ENCODE data around the gene CEBPB. TPM values are rescaled to one million over a fixed set of nuclear protein-coding genes. Genes with fewer than 3 reads are reported as not detected.

Gene CEBPB
- total and polyA plus RNA-seq, 12 donors: 20.9 to 104 (median 40.4) TPM

- intact Hi-C loops (cut with DNase I): loop anchor here in 2 of 10 donors (1.0 to 10.0 kb wide), 2 partner anchors 33 to 61 kb away; no protein-coding TSS in a partner anchor
- WGBS, 2 donors: 100% methylated on average over 1 of the region's 1 CpG
- Histone ChIP-seq H3K36me3 (no peaks in the 10 kb centered on the region), H3K27ac (peak overlapping the region in 9 of 10 donors; percentile 31 to 83 (median 69)), H3K4me3 (no peak overlapping the region), H3K9me3 (peaks cover 0 to 11% (median 0%) of the 10 kb centered on the region in 11 donors), H3K27me3 (no peaks in the 10 kb centered on the region), H3K4me1 (peaks cover 0 to 76% (median 13%) of the 10 kb centered on the region in 9 donors)
- ATAC-seq (no peak), DNase-seq (no peak)
- no peak for TF ChIP-seq CTCF (IDR thresholded peaks at IDR 0.05)
Observed at GRCh38 chr20:50224052-50224451, 33.4 kb downstream of the CEBPB start.

- Histone ChIP-seq H3K9me3 (peaks cover 0 to 8% (median 0%) of the 10 kb centered on the region in 11 donors), H3K4me3 (no peak overlapping the region), H3K27ac (peak overlapping the region; percentile 22 to 83 (median 68)), H3K27me3 (no peaks in the 10 kb centered on the region), H3K36me3 (no peaks in the 10 kb centered on the region), H3K4me1 (peaks cover 0 to 79% (median 13%) of the 10 kb centered on the region in 9 donors)
- intact Hi-C loops (cut with DNase I): loop anchor here in 2 of 10 donors (1.0 to 10.0 kb wide), 2 partner anchors 33 to 60 kb away; no protein-coding TSS in a partner anchor
- DNase-seq (peak; percentile 50 to 68), ATAC-seq (peak; percentile 60 to 90 (median 88))
- 27 to 28% methylated on average over 10 of the region's 10 CpGs for WGBS, 2 donors
- TF ChIP-seq CTCF (IDR thresholded peaks at IDR 0.05): peak in 6 of 9 donors; percentile 8 to 32 (median 27)
Observed at GRCh38 chr20:50224531-50225255, 34.1 kb downstream of the CEBPB start.

- H3K27ac ChIP-seq: peak overlapping the region in 1 of 10 donors; percentile 33
- TF ChIP-seq CTCF (IDR thresholded peaks at IDR 0.05): no peak
- DNase-seq: no peak
- intact Hi-C loops (cut with DNase I): loop anchor here in 1 of 10 donors (10.0 kb wide), 1 partner anchor 58 kb away; no protein-coding TSS in a partner anchor
- H3K36me3 ChIP-seq: no peaks in the 10 kb centered on the region
- no peak overlapping the region for H3K4me3 ChIP-seq
- ATAC-seq: peak in 1 of 8 donors; percentile 1
- H3K4me1 ChIP-seq: peaks cover 0 to 63% (median 13%) of the 10 kb centered on the region in 9 donors
- WGBS, 2 donors: 79 to 85% methylated on average over 13 of the region's 13 CpGs
- no peaks in the 10 kb centered on the region for H3K27me3 ChIP-seq
- H3K9me3 ChIP-seq: peaks cover 0 to 7% (median 0%) of the 10 kb centered on the region in 11 donors
Observed at GRCh38 chr20:50226093-50226974, 35.7 kb downstream of the CEBPB start.

- H3K4me3 ChIP-seq: no peak overlapping the region
- no peak for TF ChIP-seq CTCF (IDR thresholded peaks at IDR 0.05)
- ATAC-seq: no peak
- no peak for DNase-seq
- intact Hi-C loops (cut with DNase I): loop anchor here in 1 of 10 donors (10.0 kb wide), 1 partner anchor 57 kb away; no protein-coding TSS in a partner anchor
- whole genome bisulfite sequencing, 2 donors: 84 to 97% methylated on average over 3 of the region's 3 CpGs
- H3K27ac ChIP-seq: no peak overlapping the region
- H3K9me3 ChIP-seq: peaks cover 0 to 7% (median 0%) of the 10 kb centered on the region in 11 donors
- H3K4me1 ChIP-seq: peaks cover 0 to 52% (median 13%) of the 10 kb centered on the region in 9 donors
- no peaks in the 10 kb centered on the region for H3K27me3 ChIP-seq
- H3K36me3 ChIP-seq: no peaks in the 10 kb centered on the region
Observed at GRCh38 chr20:50227506-50227905, 36.9 kb downstream of the CEBPB start.

Data from heart right ventricle (tissue), 16 donors.